PC-3 (cell line): ENCODE data around the gene BEST2. TPM values are rescaled to one million over a fixed set of nuclear protein-coding genes. Genes with fewer than 3 reads are reported as not detected.

Experiments used
- ATAC-seq: fragments of 200-7000 bp; cut with Tn5 transposase; 2 replicates; pipeline ENCODE4 v1.9.1; 2020; ENCODE audit warnings: mild to moderate bottlenecking, moderate library complexity
- BruUV-seq: library from RNA; stranded (reverse); fragments of 400-500 nt; replicated peaks from 2 replicates; lab custom pipeline; 2021; lab: Mats Ljungman, UMichigan
- CTCF ChIA-PET: fragments of 300-600 bp; sonication (Branson Sonifier 250); formaldehyde crosslinking; loops from one replicate; lab custom pipeline; 2022; ENCODE audit warnings: antibody characterized with exemption; lab: Charles Lee
- POLR2A ChIA-PET: fragments of 300-600 bp; sonication (Branson Sonifier 250); formaldehyde crosslinking; loops from one replicate; lab custom pipeline; 2022; ENCODE audit warnings: antibody characterized with exemption; ENCODE audit not compliant: unreplicated experiment; lab: Charles Lee
- DNase-seq: peaks from one replicate; pipeline ENCODE4 v3.0.0-alpha.2; 2015
- H2AFZ ChIP-seq: fragments of 300-600 bp; sonication (generic); 2 replicates; pipeline ENCODE4 v1.6.0; 2016; ENCODE audit warnings: antibody characterized with exemption, low read length
- H3F3A ChIP-seq: fragments of 300-600 bp; sonication (generic); one replicate; pipeline ENCODE4 v1.6.0; 2017; ENCODE audit warnings: antibody characterized with exemption, low read length, control low read depth, mild to moderate bottlenecking; ENCODE audit not compliant: unreplicated experiment
- H3K27ac ChIP-seq: fragments of 300-600 bp; sonication (generic); 2 replicates; pipeline ENCODE4 v1.5.1; 2016; ENCODE audit warnings: mild to moderate bottlenecking, low read length
- H3K27me3 ChIP-seq: fragments of 300-600 bp; sonication (generic); 2 replicates; pipeline ENCODE4 v1.6.1; 2016; ENCODE audit warnings: low read length, mixed read lengths
- H3K36me3 ChIP-seq: fragments of 300-600 bp; sonication (generic); 2 replicates; pipeline ENCODE4 v1.6.1; 2016; ENCODE audit warnings: low read depth, mixed run types, low read length, mixed read lengths
- H3K4me1 ChIP-seq: fragments of 300-600 bp; sonication (generic); 2 replicates; pipeline ENCODE4 v1.5.1; 2016; ENCODE audit warnings: low read length; ENCODE audit not compliant: insufficient read depth
- H3K4me2 ChIP-seq: fragments of 300-600 bp; sonication (generic); 2 replicates; pipeline ENCODE4 v1.6.0; 2016; ENCODE audit warnings: low read length
- H3K4me3 ChIP-seq: fragments of 300-600 bp; sonication (generic); 2 replicates; pipeline ENCODE4 v1.5.1; 2016; ENCODE audit warnings: mild to moderate bottlenecking, low read length, mixed read lengths
- H3K79me2 ChIP-seq: fragments of 300-600 bp; sonication (generic); 2 replicates; pipeline ENCODE4 v1.6.1; 2017; ENCODE audit warnings: low read length, mixed read lengths
- H3K9ac ChIP-seq: fragments of 300-600 bp; sonication (generic); 2 replicates; pipeline ENCODE4 v1.6.0; 2016; ENCODE audit warnings: mild to moderate bottlenecking, low read length
- H3K9me2 ChIP-seq: fragments of 300-600 bp; sonication (generic); replicated peaks from 2 replicates; pipeline ENCODE4 v1.6.1; 2016; ENCODE audit warnings: mixed run types, low read length, mixed read lengths
- H3K9me3 ChIP-seq: fragments of 300-600 bp; sonication (generic); 2 replicates; pipeline ENCODE4 v1.6.1; 2016; ENCODE audit warnings: low read length, mixed read lengths
- H4K20me1 ChIP-seq: fragments of 300-600 bp; sonication (generic); 2 replicates; pipeline ENCODE4 v1.6.1; 2016; ENCODE audit warnings: low read length, mixed read lengths
- CTCF ChIP-seq: fragments of 300-600 bp; sonication (generic); conservative IDR thresholded peaks from 2 replicates; pipeline ENCODE4 v1.5.1; 2017; ENCODE audit warnings: antibody characterized with exemption, low read depth, mild to moderate bottlenecking, low read length
- EZH2 ChIP-seq: fragments of 300-600 bp; sonication (generic); IDR thresholded peaks from one replicate; pipeline ENCODE4 v1.6.1; 2017; ENCODE audit warnings: antibody characterized with exemption, mild to moderate bottlenecking, low read length; ENCODE audit not compliant: unreplicated experiment
- EZH2phosphoT487 ChIP-seq: fragments of 300-600 bp; sonication (generic); IDR thresholded peaks from 2 replicates; pipeline ENCODE4 v1.6.1; 2018; ENCODE audit warnings: mild to moderate bottlenecking, antibody characterized with exemption, low read length, borderline replicate concordance
- intact Hi-C: fragments of 100-400 bp; cut with micrococcal nuclease; formaldehyde crosslinking; loops from 2 replicates; pipeline ENCODE4 v1.9.0; 2023
- total RNA-seq: library from RNA; depleted of rRNA; stranded (reverse); fragments of >200 nt; gene quantifications from 2 replicates; pipeline ENCODE4 v1.2.3, GENCODE V29; 2014

The BEST2 gene
- total RNA-seq, 1 experiment from 2014 or later, result 0.07 TPM

- Histone ChIP-seq H3K9me3 (no peaks in the 10 kb centered on the region), H3K27me3 (no peaks in the 10 kb centered on the region), H3K79me2 (peaks cover 67% of the 10 kb centered on the region), H3F3A (no peaks in the 10 kb centered on the region), H3K4me1 (peaks cover 27% of the 10 kb centered on the region), H3K4me2 (peak overlapping the region; percentile 93), H4K20me1 (peaks cover 26% of the 10 kb centered on the region), H3K36me3 (peaks cover 33% of the 10 kb centered on the region), H3K9ac (peak overlapping the region; percentile 98), H3K9me2 (no peaks in the 10 kb centered on the region), H3K4me3 (peak overlapping the region; percentile 75), H3K27ac (peak overlapping the region; percentile 69), H2AFZ (peak overlapping the region; percentile 71)
- DNase-seq (peak; percentile 53), ATAC-seq (no peak)
- intact Hi-C loops, result loop anchor here (1.0 to 2.0 kb wide), 2 partner anchors 10 to 17 kb away; partner anchors contain the start of gene TNPO2
- TF ChIP-seq EZH2phosphoT487 (no peak), CTCF (peak; percentile 68)
- BruUV-seq, result TSS peak; percentile 33
- ChIA-PET CTCF (interaction anchor here (0.6 to 1.0 kb wide), 4 partner anchors 13 to 208 kb away, joined by 3 to 7 read pairs (median 4); no protein-coding TSS in a partner anchor), POLR2A (interaction anchor here (0.6 to 1.0 kb wide), 2 partner anchors 43 to 58 kb away, joined by 3 read pairs; partner anchors contain the start of gene JUNB)
Observed at GRCh38 chr19:12733369-12734214, 18.0 kb upstream of the BEST2 start.

GRCh38 chr19:12736995-12737834 lies 14.4 kb upstream of the BEST2 start, which contains the start of gene GET3:
GET3 (plus strand) TSS chr19:12737497; CDS start chr19:12737506, 9 bp downstream.
- ChIA-PET POLR2A (interaction anchor here (0.5 to 0.6 kb wide), 4 partner anchors 26 to 1867 kb away, joined by 3 to 19 read pairs (median 5); no protein-coding TSS in a partner anchor), CTCF (interaction anchor here (0.5 to 0.6 kb wide), 3 partner anchors 20 to 39 kb away, joined by 4 to 7 read pairs (median 6); no protein-coding TSS in a partner anchor)
- BruUV-seq, result no TSS peak
- TF ChIP-seq EZH2, result no peak
- no peak for TF ChIP-seq EZH2phosphoT487
- no peak for TF ChIP-seq CTCF
- Histone ChIP-seq H3K9ac (peak within 1 kb of the TSS; percentile 92), H3K27me3 (no peaks in the 10 kb centered on the region), H3K27ac (peak within 1 kb of the TSS; percentile 84), H4K20me1 (peaks cover 18% of the 10 kb centered on the region), H3K4me2 (peak within 1 kb of the TSS; percentile 90), H3K4me1 (peaks cover 28% of the 10 kb centered on the region), H2AFZ (peak within 1 kb of the TSS; percentile 91), H3F3A (no peaks in the 10 kb centered on the region), H3K36me3 (peaks cover 11% of the 10 kb centered on the region), H3K79me2 (peaks cover 49% of the 10 kb centered on the region), H3K9me2 (no peaks in the 10 kb centered on the region), H3K4me3 (peak within 1 kb of the TSS; percentile 89), H3K9me3 (no peaks in the 10 kb centered on the region)
- DNase-seq (peak; percentile 100), ATAC-seq (peak; percentile 88)
- intact Hi-C loops, result loop anchor here (1.0 kb wide), 1 partner anchor 56 kb away; the partner anchor contains the start of gene DHPS
